GM23338 (cell line): ENCODE results near the gene EPB41L4A. TPM values are rescaled to one million over a fixed set of nuclear protein-coding genes. Genes with fewer than 3 reads are reported as not detected.

Experiments
- ATAC-seq: fragments of 200-7000 bp; cut with Tn5 transposase; 3 replicates; pipeline ENCODE4 v1.9.1; 2020
- DNase-seq: peaks from one replicate; pipeline ENCODE4 v3.0.0-alpha.2; 2015; ENCODE audit warnings: low spot score
- H2AFZ ChIP-seq: fragments of 200-600 bp; sonication (generic); 2 replicates; pipeline ENCODE4 v1.8.0; 2016; ENCODE audit warnings: antibody characterized with exemption, mild to moderate bottlenecking, moderate library complexity
- H3F3A ChIP-seq: fragments of 200-600 bp; sonication (generic); replicated peaks from 2 replicates; pipeline ENCODE4 v1.8.0; 2017; ENCODE audit warnings: antibody characterized with exemption, mixed run types, low read depth
- H3K27ac ChIP-seq: fragments of 200-600 bp; sonication (generic); 2 replicates; pipeline ENCODE4 v1.6.1; 2016; ENCODE audit warnings: low read depth
- H3K27me3 ChIP-seq: fragments of 200-600 bp; sonication (generic); 2 replicates; pipeline ENCODE4 v1.8.0; 2016; ENCODE audit warnings: mild to moderate bottlenecking, mixed run types, moderate library complexity; ENCODE audit not compliant: insufficient read depth
- H3K36me3 ChIP-seq: fragments of 200-600 bp; sonication (generic); 2 replicates; pipeline ENCODE4 v1.8.0; 2016; ENCODE audit warnings: mild to moderate bottlenecking; ENCODE audit not compliant: insufficient read depth
- H3K4me1 ChIP-seq: fragments of 200-600 bp; sonication (generic); 2 replicates; pipeline ENCODE4 v1.8.0; 2016; ENCODE audit warnings: mild to moderate bottlenecking, moderate library complexity; ENCODE audit not compliant: insufficient read depth
- H3K4me2 ChIP-seq: fragments of 200-600 bp; sonication (generic); 2 replicates; pipeline ENCODE4 v1.7.1; 2017; ENCODE audit warnings: mixed run types
- H3K4me3 ChIP-seq: fragments of 200-600 bp; sonication (generic); 2 replicates; pipeline ENCODE4 v1.6.1; 2016; ENCODE audit warnings: mixed run types
- H3K79me2 ChIP-seq: fragments of 200-600 bp; sonication (generic); replicated peaks from 2 replicates; pipeline ENCODE4 v1.8.0; 2017; ENCODE audit warnings: mild to moderate bottlenecking; ENCODE audit not compliant: insufficient read depth
- H3K9me2 ChIP-seq: fragments of 200-600 bp; sonication (generic); 2 replicates; pipeline ENCODE4 v1.8.0; 2017; ENCODE audit not compliant: insufficient read depth
- H4K20me1 ChIP-seq: fragments of 200-600 bp; sonication (generic); replicated peaks from 2 replicates; pipeline ENCODE4 v1.8.0; 2017; ENCODE audit warnings: mild to moderate bottlenecking; ENCODE audit not compliant: insufficient read depth
- H3K27ac Mint-ChIP-seq: 2 replicates; pipeline ENCODE4 v1.8.0; 2020; ENCODE audit warnings: inconsistent platforms, mild to moderate bottlenecking, moderate library complexity, mixed read lengths
- H3K27me3 Mint-ChIP-seq: 3 replicates; pipeline ENCODE4 v1.8.0; 2022; ENCODE audit warnings: low read depth, mild to moderate bottlenecking, moderate library complexity, mixed read lengths, inconsistent platforms; ENCODE audit not compliant: insufficient read depth, poor library complexity
- H3K36me3 Mint-ChIP-seq: 3 replicates; pipeline ENCODE4 v1.8.0; 2021; ENCODE audit warnings: low read depth, mild to moderate bottlenecking, inconsistent platforms, moderate library complexity, mixed read lengths
- H3K4me1 Mint-ChIP-seq: 3 replicates; pipeline ENCODE4 v1.8.0; 2020; ENCODE audit warnings: mild to moderate bottlenecking, inconsistent platforms, mixed read lengths
- H3K4me3 Mint-ChIP-seq: 3 replicates; pipeline ENCODE4 v1.8.0; 2021; ENCODE audit warnings: moderate library complexity, mild to moderate bottlenecking, inconsistent platforms, mixed read lengths
- H3K9me3 Mint-ChIP-seq: 3 replicates; pipeline ENCODE4 v1.8.0; 2020; ENCODE audit warnings: moderate library complexity, mild to moderate bottlenecking, inconsistent platforms, mixed read lengths
- CREB1 ChIP-seq: fragments of 250-450 bp; sonication (Bioruptor Pico); IDR thresholded peaks from 2 replicates; pipeline ENCODE4 v1.5.0; 2020; ENCODE audit warnings: low read depth, mild to moderate bottlenecking, moderate library complexity
- EZH2 ChIP-seq: fragments of 200-600 bp; sonication (generic); IDR thresholded peaks from one replicate; pipeline ENCODE4 v1.8.0; 2017; ENCODE audit warnings: antibody characterized with exemption, mild to moderate bottlenecking, low read depth; ENCODE audit not compliant: unreplicated experiment
- POLR2AphosphoS5 ChIP-seq: IDR thresholded peaks from 2 replicates; pipeline ENCODE4 v1.6.1; 2016; ENCODE audit warnings: antibody characterized with exemption, low read depth
- REST ChIP-seq: IDR thresholded peaks from one replicate; pipeline ENCODE4 v1.6.1; 2018; ENCODE audit warnings: antibody characterized with exemption; ENCODE audit not compliant: unreplicated experiment
- ZNF114 ChIP-seq: fragments of 250-450 bp; sonication (Bioruptor Pico); IDR thresholded peaks from 2 replicates; pipeline ENCODE4 v1.5.0; 2020; ENCODE audit warnings: mild to moderate bottlenecking, moderate library complexity
- ZNF331 ChIP-seq: fragments of 250-450 bp; sonication (Bioruptor Pico); IDR thresholded peaks from 2 replicates; pipeline ENCODE4 v1.5.0; 2020; ENCODE audit warnings: low read depth, mild to moderate bottlenecking, moderate library complexity
- ZNF462 ChIP-seq: fragments of 250-450 bp; sonication (Bioruptor Pico); IDR thresholded peaks from 2 replicates; pipeline ENCODE4 v1.5.0; 2020; ENCODE audit warnings: mild to moderate bottlenecking, moderate library complexity
- polyA plus RNA-seq: library from polyadenylated mRNA; unstranded; fragments of >200 nt; fragmentation: Nextera tagmentation; extraction: Ambion mirVana; gene quantifications from 2 replicates; pipeline ENCODE4 v1.2.1, GENCODE V29; 2016
- total RNA-seq: library from RNA; depleted of rRNA; stranded (reverse); fragments of >200 nt; shearing (Covaris generic); gene quantifications from 2 replicates; pipeline ENCODE4 v1.2.3, GENCODE V29; 2014

EPB41L4A gene
- total and polyA plus RNA-seq, 2 experiments from 2014 or later, result 5.7 to 6.0 TPM

GRCh38 chr5:112350626-112351025, 68.5 kb downstream of the EPB41L4A start:
- Histone ChIP-seq H4K20me1 (no peaks in the 10 kb centered on the region), H3K36me3 (no peaks in the 10 kb centered on the region), H3K27me3 (no peaks in the 10 kb centered on the region), H3K4me1 (peaks cover 22% of the 10 kb centered on the region), H2AFZ (no peak overlapping the region), H3K79me2 (no peaks in the 10 kb centered on the region), H3K9me2 (no peaks in the 10 kb centered on the region), H3K4me3 (no peak overlapping the region), H3K4me2 (no peak overlapping the region), H3K27ac (no peak overlapping the region), H3F3A (no peaks in the 10 kb centered on the region)
- H3K27me3 Mint-ChIP-seq, result no peaks in the 10 kb centered on the region
- peaks cover 18% of the 10 kb centered on the region for H3K4me1 Mint-ChIP-seq
- no peak for TF ChIP-seq REST
- TF ChIP-seq POLR2AphosphoS5, result no peak
- TF ChIP-seq ZNF114 (CRISPR knock-in tag), result no peak
- no peak for TF ChIP-seq CREB1 (CRISPR knock-in tag)
- no peak overlapping the region for H3K4me3 Mint-ChIP-seq
- no peak overlapping the region for H3K27ac Mint-ChIP-seq
- H3K9me3 Mint-ChIP-seq, result no peaks in the 10 kb centered on the region
- DNase-seq (no peak), ATAC-seq (no peak)
- H3K36me3 Mint-ChIP-seq, result no peaks in the 10 kb centered on the region

GRCh38 chr5:112349371-112349770, 69.7 kb downstream of the EPB41L4A start:
- Histone ChIP-seq H4K20me1 (no peaks in the 10 kb centered on the region), H2AFZ (no peak overlapping the region), H3K27ac (no peak overlapping the region), H3F3A (no peaks in the 10 kb centered on the region), H3K27me3 (no peaks in the 10 kb centered on the region), H3K79me2 (no peaks in the 10 kb centered on the region), H3K9me2 (no peaks in the 10 kb centered on the region), H3K4me2 (no peak overlapping the region), H3K4me3 (no peak overlapping the region), H3K4me1 (peaks cover 22% of the 10 kb centered on the region), H3K36me3 (no peaks in the 10 kb centered on the region)
- Mint-ChIP-seq H3K9me3 (no peaks in the 10 kb centered on the region), H3K27ac (no peak overlapping the region), H3K4me3 (no peak overlapping the region), H3K36me3 (no peaks in the 10 kb centered on the region), H3K4me1 (peaks cover 10% of the 10 kb centered on the region; the same call in 2 of the 3 replicates), H3K27me3 (no peaks in the 10 kb centered on the region)
- ATAC-seq (no peak), DNase-seq (no peak)
- TF ChIP-seq CREB1 (CRISPR knock-in tag) (no peak), ZNF331 (CRISPR knock-in tag) (no peak), POLR2AphosphoS5 (no peak), ZNF462 (CRISPR knock-in tag) (no peak), ZNF114 (CRISPR knock-in tag) (no peak), EZH2 (no peak), REST (no peak)
